HL-60 (cell line): Measurements from ENCODE around the gene CFAP61.

Experiments
- CTCF ChIP-seq: IDR thresholded peaks from one replicate; pipeline ENCODE4 v1.5.1; 2011; ENCODE audit warnings: low read length, control low read depth, inconsistent platforms; ENCODE audit not compliant: insufficient read depth
- GABPA ChIP-seq: IDR thresholded peaks from 2 replicates; pipeline ENCODE4 v1.6.1; 2012; ENCODE audit warnings: low read depth
- POLR2AphosphoS5 ChIP-seq: IDR thresholded peaks from 2 replicates; pipeline ENCODE4 v1.6.1; 2012; ENCODE audit warnings: low read depth

GRCh38 chr20:20089018-20089417, 36.7 kb downstream of the CFAP61 start:
- no peak for TF ChIP-seq CTCF
- TF ChIP-seq POLR2AphosphoS5: no peak
- no peak for TF ChIP-seq GABPA
